Skeletal muscle cell (primary cell): ENCODE data around the gene LRRK1.

Experiments used
- DNase-seq: peaks from one replicate; pipeline ENCODE4 v3.0.0-alpha.2; 2010; ENCODE audit warnings: low read depth
- H3K4me3 ChIP-seq: 2 replicates; pipeline ENCODE4 v1.5.1; 2011; ENCODE audit warnings: low read depth, mild to moderate bottlenecking, control low read depth, low read length, moderate library complexity

The LRRK1 gene

GRCh38 chr15:100929641-100930042 is 10.5 kb downstream of the LRRK1 start:
- no peak overlapping the region for H3K4me3 ChIP-seq
- DNase-seq: no peak

DNA sequence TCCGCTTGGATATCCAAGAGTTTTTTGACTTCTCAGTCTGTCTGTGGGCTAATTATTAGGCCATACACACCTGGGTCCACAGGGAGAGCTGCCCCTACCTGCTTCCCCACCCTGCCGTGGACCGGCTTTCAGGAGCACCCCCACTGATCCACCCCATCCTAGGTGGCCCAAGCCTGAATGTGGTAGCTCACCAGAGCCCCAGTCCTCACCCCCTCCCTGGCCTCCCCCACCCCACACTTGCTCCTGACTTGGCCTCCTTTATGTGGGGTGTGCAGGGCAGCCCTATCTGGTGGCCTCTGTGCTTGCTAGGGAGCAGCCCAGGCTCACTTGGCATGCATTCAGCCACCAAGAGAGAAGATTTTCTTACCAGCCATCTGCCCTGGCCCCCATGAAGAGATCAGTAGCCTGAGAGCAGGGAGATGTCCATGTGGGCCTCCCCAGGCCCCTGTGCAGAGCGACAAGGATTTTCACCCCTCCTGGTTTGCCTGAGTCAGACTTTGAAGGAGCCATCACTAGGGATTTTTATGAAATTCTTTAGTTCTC is 11.2 kb downstream of the LRRK1 start:
- no peak overlapping the region for H3K4me3 ChIP-seq
- DNase-seq: no peak

DNA sequence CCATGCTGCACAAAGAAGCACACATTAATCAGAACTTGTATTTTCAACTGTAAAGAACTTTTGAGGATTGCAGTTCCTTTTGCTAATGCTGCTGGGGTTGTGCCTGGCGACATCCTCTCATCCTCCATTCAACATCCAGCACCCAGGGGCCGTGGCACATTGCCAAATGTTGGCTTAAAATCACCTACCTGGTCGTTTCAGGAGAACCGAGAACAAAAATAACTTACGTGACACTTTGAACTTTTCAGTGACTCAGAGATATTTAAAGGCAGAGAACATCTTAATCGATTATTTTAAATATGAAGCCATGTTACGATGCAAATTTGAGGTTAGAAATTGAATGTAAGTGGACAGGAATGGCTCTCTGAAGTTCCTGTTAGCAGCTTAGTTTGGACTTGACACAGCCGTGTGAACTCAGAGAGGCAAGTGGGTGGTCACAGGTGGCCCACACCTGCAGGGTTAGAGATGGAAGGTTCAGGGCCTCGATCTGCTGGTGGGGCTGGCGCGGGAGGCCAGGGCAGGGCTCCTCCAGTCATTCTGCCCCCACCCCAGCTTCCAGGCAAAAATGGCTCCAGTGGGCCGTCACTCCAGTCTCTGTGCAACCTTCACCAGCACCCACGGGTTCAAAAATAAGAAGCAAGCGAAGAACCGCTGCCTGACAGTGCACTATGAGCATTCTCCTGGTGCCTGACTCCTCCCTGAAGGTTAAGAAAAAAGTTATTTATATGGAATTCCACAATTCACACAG is 12.2 kb downstream of the LRRK1 start:
- DNase-seq: no peak
- H3K4me3 ChIP-seq: no peak overlapping the region

DNA sequence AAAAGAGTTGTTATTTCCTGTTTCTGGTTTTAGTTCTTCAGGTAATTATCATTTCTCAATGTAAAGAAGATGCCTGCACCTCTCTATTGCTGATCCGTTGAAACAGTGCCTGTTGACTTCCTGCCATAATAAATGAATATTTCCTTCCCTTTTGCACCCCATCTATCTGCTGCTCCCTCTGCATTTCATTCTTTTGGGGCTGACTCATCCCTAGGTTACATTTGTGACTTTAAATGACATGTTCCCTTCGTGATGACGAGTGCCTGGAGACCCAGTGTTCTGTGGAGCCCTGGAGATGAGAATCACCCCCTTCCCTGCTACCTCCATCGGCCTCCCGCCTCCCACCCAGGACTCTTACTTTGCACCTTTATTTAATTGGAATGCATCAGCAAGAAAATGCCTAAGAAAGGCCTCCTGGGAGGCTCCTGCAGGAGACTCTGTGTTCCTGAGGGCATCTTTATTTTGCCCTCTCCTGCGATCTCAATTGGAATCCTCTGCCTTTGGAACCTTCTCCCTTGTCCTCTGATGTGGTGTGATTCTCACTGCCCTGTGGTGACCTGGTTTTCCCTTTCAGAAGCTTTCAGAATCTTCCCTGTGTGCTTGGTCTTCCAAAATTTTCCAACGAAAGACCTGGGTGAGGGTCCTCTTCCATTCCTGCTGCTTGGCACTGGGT is 13.7 kb downstream of the LRRK1 start:
- H3K4me3 ChIP-seq: no peak overlapping the region
- no peak for DNase-seq

DNA sequence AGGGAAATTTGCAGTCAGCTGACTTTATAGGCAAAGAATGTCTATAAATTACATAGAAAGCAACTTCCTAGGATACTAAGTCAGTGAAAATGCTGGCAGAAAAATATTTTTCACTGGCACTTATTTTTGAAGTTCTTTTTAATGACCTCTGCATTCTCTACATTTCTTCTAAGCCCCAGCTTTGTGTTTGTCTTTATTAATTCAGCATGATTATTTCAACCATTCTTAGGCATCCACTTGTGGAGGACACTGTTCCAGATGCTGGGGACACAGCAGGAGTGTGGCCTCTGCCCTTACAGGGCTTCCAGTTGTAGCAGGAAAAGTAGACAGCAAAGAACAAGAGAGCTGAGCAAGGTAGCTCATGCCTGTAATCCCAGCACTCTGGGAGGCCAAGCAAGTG is 15.0 kb downstream of the LRRK1 start:
- no peak for DNase-seq
- H3K4me3 ChIP-seq: no peak overlapping the region

GRCh38 chr15:100934726-100935125 is 15.6 kb downstream of the LRRK1 start:
- no peak overlapping the region for H3K4me3 ChIP-seq
- DNase-seq: no peak

GRCh38 chr15:100937171-100937570 is 18.0 kb downstream of the LRRK1 start:
- DNase-seq: no peak
- no peak overlapping the region for H3K4me3 ChIP-seq

DNA sequence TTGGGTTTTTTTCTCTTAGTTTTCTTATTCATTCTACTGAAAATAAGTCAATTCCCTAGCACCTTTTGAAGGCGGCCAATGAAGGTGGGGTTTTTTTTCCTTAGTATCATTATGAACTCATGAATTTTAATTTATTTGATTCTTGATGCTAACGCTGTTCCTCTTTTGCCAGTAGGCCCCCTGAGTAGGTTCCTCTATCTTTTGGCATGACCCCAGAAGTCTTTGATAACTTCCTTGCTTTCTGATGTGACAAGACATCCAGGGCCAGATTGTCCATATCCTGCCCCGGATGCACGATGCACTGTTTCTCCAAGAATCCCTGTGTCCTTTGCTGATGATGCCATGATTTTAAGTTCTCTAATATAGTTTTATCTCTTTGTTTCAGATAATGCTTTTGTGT is 20.6 kb downstream of the LRRK1 start:
- H3K4me3 ChIP-seq: no peak overlapping the region
- DNase-seq: no peak

GRCh38 chr15:100940767-100941379 is 21.7 kb downstream of the LRRK1 start:
- no peak for DNase-seq
- no peak overlapping the region for H3K4me3 ChIP-seq

GRCh38 chr15:100941536-100941935 is 22.4 kb downstream of the LRRK1 start:
- DNase-seq: no peak

GRCh38 chr15:100942656-100943425 is 23.7 kb downstream of the LRRK1 start:
- H3K4me3 ChIP-seq: no peak overlapping the region
- no peak for DNase-seq

More at GRCh38 chr15:100941536-100941935, 22.4 kb downstream of the LRRK1 start:
- H3K4me3 ChIP-seq: no peak overlapping the region

GRCh38 chr15:100944244-100944895 is 25.2 kb downstream of the LRRK1 start:
- DNase-seq: no peak
- no peak overlapping the region for H3K4me3 ChIP-seq

DNA sequence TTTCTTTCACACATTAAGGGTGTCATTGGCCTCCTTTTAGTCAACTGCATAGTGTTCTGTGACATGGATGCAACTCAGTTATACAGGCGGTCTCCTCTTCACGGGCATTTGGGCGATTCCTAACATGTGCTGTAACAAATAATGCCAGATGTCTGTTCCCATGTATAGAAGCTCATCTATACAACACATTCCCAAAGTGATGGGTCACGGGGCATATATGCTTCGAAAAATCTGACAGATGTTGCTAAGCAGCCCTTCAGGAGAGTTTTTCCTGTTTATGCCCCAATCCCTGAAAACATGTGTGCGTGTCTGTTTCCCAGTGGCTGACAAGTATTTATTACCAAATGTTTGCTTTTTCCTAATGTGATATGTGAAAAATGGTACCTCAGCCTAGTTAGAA is 25.8 kb downstream of the LRRK1 start:
- H3K4me3 ChIP-seq: no peak overlapping the region
- no peak for DNase-seq

- no peak overlapping the region for H3K4me3 ChIP-seq
- no peak for DNase-seq
Observed at GRCh38 chr15:100947760-100948429, 28.7 kb downstream of the LRRK1 start.

DNA sequence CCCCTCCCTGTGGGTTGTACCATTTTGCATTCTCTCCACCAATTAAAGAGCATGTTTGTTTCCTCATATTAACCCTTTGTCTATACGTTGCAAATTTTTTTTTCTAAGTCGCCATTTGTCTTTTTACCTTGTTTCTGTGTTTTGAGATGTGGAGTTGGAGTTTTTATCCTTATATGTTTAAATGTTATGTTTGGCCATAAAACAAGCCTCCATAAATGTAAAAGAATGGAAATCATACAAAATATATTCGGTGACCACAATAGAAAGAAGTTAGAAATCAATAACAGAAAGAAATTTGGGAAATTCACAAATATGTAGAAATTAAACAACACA is 29.2 kb downstream of the LRRK1 start:
- no peak overlapping the region for H3K4me3 ChIP-seq
- no peak for DNase-seq

DNA sequence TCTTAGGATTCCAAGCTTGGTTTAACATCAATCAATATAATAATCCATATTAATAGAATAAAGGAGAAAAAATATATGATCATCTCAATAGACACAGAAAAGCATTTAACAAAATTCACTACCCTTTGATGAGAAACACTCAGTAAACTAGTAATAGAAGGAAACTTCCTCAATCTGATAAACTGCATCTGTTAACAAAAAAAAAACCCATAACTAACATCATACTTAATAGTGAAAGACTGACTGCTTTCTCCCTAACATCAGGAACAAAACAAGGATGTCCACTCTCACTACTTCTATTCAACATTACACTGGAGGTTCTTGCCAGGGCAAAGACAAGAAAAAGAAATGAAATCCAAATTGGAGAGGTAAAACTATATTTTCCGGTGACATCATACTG is 30.5 kb downstream of the LRRK1 start:
- H3K4me3 ChIP-seq: no peak overlapping the region
- no peak for DNase-seq

- no peak for DNase-seq
- H3K4me3 ChIP-seq: no peak overlapping the region
Observed at GRCh38 chr15:100951965-100952364, 32.8 kb downstream of the LRRK1 start.

GRCh38 chr15:100952566-100952965 is 33.4 kb downstream of the LRRK1 start:
- no peak for DNase-seq
- H3K4me3 ChIP-seq: no peak overlapping the region
